ENCODE data around the gene THRA.

DNA sequence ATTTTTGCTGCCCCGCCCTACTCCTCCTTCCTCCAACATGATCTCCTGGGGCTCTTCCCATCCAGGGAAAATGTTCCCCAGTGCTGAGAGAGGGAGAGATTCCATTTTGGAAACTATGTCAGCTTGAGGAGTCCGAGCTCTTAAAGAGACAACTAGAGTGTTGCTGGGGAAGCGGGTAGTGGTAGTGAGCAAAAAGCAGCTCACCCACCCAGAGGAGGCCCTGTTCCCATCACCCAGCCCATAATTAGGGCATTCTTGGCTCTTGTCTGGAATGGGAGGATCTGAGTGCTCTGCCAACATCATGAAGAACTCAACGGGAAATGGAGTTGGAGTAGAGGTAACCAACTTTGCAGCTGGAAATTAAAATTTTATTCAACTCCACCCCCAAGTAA lies 49.9 kb downstream of the THRA start:
- TF ChIP-seq CTCF (IDR thresholded peaks at IDR 0.05), result no peak
- no peak for TF ChIP-seq POLR2A (IDR thresholded peaks at IDR 0.05)
